Nephron progenitor cell (in vitro differentiated cells): ENCODE results near the gene C2orf74.
"Not testable (repeated sequence)": the region's sequence is repeated elsewhere in the genome, so short reads cannot be mapped to it uniquely, and the experiment has no call there.

Experiments
- DNase-seq: peaks from one replicate; pipeline ENCODE4 v3.0.0; 2021
- H3K27ac Mint-ChIP-seq: 2 replicates; pipeline ENCODE4 v1.8.0; 2021; ENCODE audit warnings: mild to moderate bottlenecking, moderate library complexity, mixed read lengths
- H3K27me3 Mint-ChIP-seq: 2 replicates; pipeline ENCODE4 v1.8.0; 2021; ENCODE audit warnings: mild to moderate bottlenecking, low read depth, mixed read lengths; ENCODE audit not compliant: poor library complexity
- H3K36me3 Mint-ChIP-seq: 2 replicates; pipeline ENCODE4 v1.8.0; 2021; ENCODE audit warnings: low read depth, mixed read lengths
- H3K4me1 Mint-ChIP-seq: 2 replicates; pipeline ENCODE4 v1.8.0; 2021; ENCODE audit warnings: mixed read lengths
- H3K4me3 Mint-ChIP-seq: 2 replicates; pipeline ENCODE4 v1.8.0; 2021; ENCODE audit warnings: mild to moderate bottlenecking, moderate library complexity, mixed read lengths
- H3K9me3 Mint-ChIP-seq: 2 replicates; pipeline ENCODE4 v1.8.0; 2021; ENCODE audit warnings: mild to moderate bottlenecking, moderate library complexity, mixed read lengths
- TF ChIP-seq, protein P1 (sequence below): fragments of 200-600 bp; sonication (generic); IDR thresholded peaks from 2 replicates; pipeline ENCODE4 v1.5.0; 2021; ENCODE audit warnings: antibody characterized with exemption

Gene C2orf74

DNA sequence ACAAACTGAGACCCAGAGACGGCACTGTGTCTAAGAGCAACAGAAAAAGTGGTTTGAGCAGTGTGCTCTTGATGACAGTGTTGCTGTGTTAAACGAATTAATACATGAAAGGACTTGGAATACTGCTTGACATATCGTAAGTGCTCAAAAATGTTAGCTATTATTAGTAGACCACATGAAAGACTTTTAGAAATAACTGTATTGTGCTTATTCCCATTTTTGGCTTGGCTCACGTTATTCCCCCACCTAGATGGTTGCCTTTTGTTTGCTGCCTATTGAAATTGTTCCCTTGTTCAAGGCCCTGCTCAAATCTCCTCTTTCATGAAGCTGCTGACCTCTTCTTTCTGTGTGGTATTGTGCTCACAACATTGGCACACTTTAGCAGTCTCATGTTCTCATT, 27.8 kb upstream of the C2orf74 start:
- Mint-ChIP-seq H3K9me3 (no peaks in the 10 kb centered on the region), H3K36me3 (no peaks in the 10 kb centered on the region), H3K4me3 (no peak overlapping the region), H3K27me3 (peaks cover 4% of the 10 kb centered on the region), H3K27ac (no peak overlapping the region), H3K4me1 (no peaks in the 10 kb centered on the region)
- DNase-seq: no peak
- TF ChIP-seq, protein P1, sequence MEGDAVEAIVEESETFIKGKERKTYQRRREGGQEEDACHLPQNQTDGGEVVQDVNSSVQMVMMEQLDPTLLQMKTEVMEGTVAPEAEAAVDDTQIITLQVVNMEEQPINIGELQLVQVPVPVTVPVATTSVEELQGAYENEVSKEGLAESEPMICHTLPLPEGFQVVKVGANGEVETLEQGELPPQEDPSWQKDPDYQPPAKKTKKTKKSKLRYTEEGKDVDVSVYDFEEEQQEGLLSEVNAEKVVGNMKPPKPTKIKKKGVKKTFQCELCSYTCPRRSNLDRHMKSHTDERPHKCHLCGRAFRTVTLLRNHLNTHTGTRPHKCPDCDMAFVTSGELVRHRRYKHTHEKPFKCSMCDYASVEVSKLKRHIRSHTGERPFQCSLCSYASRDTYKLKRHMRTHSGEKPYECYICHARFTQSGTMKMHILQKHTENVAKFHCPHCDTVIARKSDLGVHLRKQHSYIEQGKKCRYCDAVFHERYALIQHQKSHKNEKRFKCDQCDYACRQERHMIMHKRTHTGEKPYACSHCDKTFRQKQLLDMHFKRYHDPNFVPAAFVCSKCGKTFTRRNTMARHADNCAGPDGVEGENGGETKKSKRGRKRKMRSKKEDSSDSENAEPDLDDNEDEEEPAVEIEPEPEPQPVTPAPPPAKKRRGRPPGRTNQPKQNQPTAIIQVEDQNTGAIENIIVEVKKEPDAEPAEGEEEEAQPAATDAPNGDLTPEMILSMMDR: no peak

DNA sequence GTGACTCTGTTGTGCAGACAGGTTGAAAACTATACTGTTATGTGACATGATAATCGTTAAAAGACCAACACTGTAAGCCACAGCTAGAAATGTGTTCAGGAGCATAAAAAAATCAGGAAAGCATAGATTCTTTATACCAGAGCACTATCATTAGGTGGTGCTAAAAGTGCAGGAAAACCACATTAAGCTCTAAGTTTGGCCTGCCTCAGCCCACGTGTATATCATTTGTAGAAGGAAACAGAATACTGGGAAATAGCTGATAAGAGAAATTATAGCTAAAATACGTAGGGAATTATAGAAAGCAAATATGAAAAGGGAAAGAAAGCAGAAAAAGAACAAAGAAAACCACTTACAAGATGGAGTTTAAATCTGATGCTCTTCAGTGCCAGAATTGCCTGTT, 26.5 kb upstream of the C2orf74 start:
- no peak for DNase-seq
- Mint-ChIP-seq H3K9me3 (no peaks in the 10 kb centered on the region), H3K27me3 (peaks cover 7% of the 10 kb centered on the region), H3K36me3 (no peaks in the 10 kb centered on the region), H3K4me1 (no peaks in the 10 kb centered on the region), H3K4me3 (no peak overlapping the region), H3K27ac (no peak overlapping the region)
- TF ChIP-seq, protein P1: no peak

DNA sequence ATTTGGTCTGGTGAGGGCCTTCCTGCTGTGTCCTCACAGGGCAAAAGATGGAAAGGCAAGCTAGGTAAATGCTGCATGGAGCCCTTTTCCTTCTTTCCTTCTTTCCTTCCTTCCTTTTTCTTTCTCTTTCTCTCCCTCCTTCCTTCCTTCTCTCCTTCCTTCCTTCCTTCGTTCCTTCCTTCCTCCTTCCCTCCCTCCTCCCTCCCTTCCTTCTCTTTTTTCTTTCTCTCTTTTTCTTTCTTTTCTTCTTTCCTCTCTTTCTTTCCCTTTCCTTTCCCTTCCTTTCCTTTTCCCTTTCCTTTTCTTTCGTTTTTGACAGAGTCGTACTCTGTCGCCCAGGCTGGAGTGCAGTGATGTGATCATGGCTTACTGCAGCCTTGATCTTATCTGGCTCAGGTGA, 23.1 kb upstream of the C2orf74 start:
- H3K27ac Mint-ChIP-seq: no peak overlapping the region
- DNase-seq: no peak
- H3K4me1 Mint-ChIP-seq: no peaks in the 10 kb centered on the region
- peaks cover 7% of the 10 kb centered on the region for H3K27me3 Mint-ChIP-seq
- H3K36me3 Mint-ChIP-seq: peaks cover 5% of the 10 kb centered on the region
- H3K4me3 Mint-ChIP-seq: no peak overlapping the region
- TF ChIP-seq, protein P1: no peak
- H3K9me3 Mint-ChIP-seq: no peaks in the 10 kb centered on the region

- Mint-ChIP-seq H3K4me1 (peaks cover 6% of the 10 kb centered on the region), H3K27ac (no peak overlapping the region), H3K36me3 (peaks cover 11% of the 10 kb centered on the region), H3K4me3 (no peak overlapping the region), H3K27me3 (peaks cover 3% of the 10 kb centered on the region), H3K9me3 (peaks cover 5% of the 10 kb centered on the region)
- no peak for DNase-seq
- TF ChIP-seq, protein P1: no peak
These were observed 20.8 kb upstream of the C2orf74 start for GRCh38 chr2:61141151-61141550.

DNA sequence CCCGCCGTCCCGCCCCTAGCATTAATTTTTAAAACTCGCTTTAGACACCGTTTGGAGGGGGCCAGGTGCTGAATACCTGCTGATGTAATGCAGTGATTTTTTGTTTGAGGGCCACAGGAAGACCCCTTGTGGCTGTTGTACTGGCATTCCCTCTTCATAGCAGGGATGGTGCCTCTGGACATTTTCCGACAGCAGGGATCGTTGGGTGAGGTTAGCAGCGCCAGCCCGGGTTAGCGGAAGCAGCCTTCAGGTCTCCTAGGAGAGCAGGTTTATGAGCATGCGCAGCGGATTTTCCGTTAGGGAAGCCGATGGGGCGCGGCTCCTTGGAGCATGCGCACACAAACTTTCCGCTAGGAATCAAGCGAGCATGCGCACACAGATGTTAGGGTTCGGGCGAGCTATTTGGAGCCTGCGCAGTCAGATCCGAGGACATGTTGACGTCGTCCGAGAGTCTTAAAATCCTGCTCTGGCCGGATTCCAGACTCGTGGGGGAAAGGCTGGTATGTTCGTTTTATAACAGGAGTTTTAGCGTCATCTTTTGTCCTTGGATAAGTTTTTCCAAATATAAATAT, 17.2 kb upstream of the C2orf74 start:
- TF ChIP-seq, protein P1: no peak
- peak; percentile 96 for DNase-seq
- H3K27me3 Mint-ChIP-seq: peaks cover 6% of the 10 kb centered on the region
- H3K27ac Mint-ChIP-seq: peak overlapping the region; percentile 94
- H3K4me3 Mint-ChIP-seq: peak overlapping the region; percentile 89
- peaks cover 11% of the 10 kb centered on the region for H3K9me3 Mint-ChIP-seq
- H3K4me1 Mint-ChIP-seq: peaks cover 6% of the 10 kb centered on the region
- peaks cover 28% of the 10 kb centered on the region for H3K36me3 Mint-ChIP-seq

DNA sequence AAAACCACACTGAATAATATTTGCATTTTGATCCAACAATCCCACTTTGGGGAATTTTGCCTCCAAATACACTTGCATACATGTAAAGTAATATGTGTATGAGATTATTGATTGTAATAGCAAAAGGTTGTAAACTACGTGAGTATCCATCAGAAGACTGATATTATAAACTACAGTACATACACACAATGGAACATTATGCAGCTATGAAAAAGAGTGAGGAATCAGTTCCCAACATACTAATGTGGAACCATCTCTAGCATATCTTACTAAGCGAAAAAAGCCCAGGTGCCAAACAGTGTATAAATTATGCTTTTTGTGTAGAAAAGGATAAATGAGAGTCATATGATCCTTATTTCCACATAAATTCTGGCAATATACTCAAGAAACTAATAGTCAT, 16.0 kb upstream of the C2orf74 start:
- TF ChIP-seq, protein P1: no peak
- H3K27me3 Mint-ChIP-seq: peaks cover 6% of the 10 kb centered on the region
- H3K4me3 Mint-ChIP-seq: peak overlapping the region; percentile 89
- peaks cover 40% of the 10 kb centered on the region for H3K36me3 Mint-ChIP-seq
- no peak overlapping the region for H3K27ac Mint-ChIP-seq
- no peak for DNase-seq
- peaks cover 6% of the 10 kb centered on the region for H3K4me1 Mint-ChIP-seq
- H3K9me3 Mint-ChIP-seq: peaks cover 11% of the 10 kb centered on the region

- DNase-seq, H3K27ac Mint-ChIP-seq, H3K27me3 Mint-ChIP-seq, H3K4me3 Mint-ChIP-seq, H3K4me1 Mint-ChIP-seq: not testable (repeated sequence)
- Mint-ChIP-seq H3K9me3 (peaks cover 18% of the 10 kb centered on the region), H3K36me3 (peaks cover 45% of the 10 kb centered on the region)
These were observed 13.9 kb upstream of the C2orf74 start for GRCh38 chr2:61148091-61148490.
